Subcutaneous abdominal adipose tissue (tissue), 5 donors: ENCODE results near the gene GALNTL6.

Experiments
- H3K27ac ChIP-seq: one replicate; pipeline ENCODE4 v1.7.0; 2013; ENCODE audit warnings: low read depth, mild to moderate bottlenecking, inconsistent platforms, low read length, moderate library complexity
- H3K27me3 ChIP-seq, 5 donors: one replicate each; pipeline ENCODE4 v1.7.0; 2013; ENCODE audit warnings: low read length in 5 of 5, inconsistent platforms in 1 of 5; ENCODE audit not compliant: control insufficient read depth in 5 of 5, insufficient read depth in 4 of 5
- H3K36me3 ChIP-seq, 5 donors: one replicate each; pipeline ENCODE4 v1.7.0; 2013; ENCODE audit warnings: low read length in 5 of 5; ENCODE audit not compliant: control insufficient read depth in 5 of 5, insufficient read depth in 5 of 5
- H3K4me1 ChIP-seq, 5 donors: one replicate each; pipeline ENCODE4 v1.7.0; 2013; ENCODE audit warnings: low read length in 5 of 5, mild to moderate bottlenecking in 3 of 5, moderate library complexity in 1 of 5; ENCODE audit not compliant: control insufficient read depth in 5 of 5, insufficient read depth in 5 of 5
- H3K4me3 ChIP-seq, 5 donors: one replicate each; pipeline ENCODE4 v1.7.0; 2013; ENCODE audit warnings: low read length in 5 of 5, low read depth in 1 of 5
- H3K9ac ChIP-seq, 5 donors: one replicate each; pipeline ENCODE4 v1.7.0; 2013; ENCODE audit warnings: low read length in 5 of 5, mild to moderate bottlenecking in 4 of 5, moderate library complexity in 3 of 5
- H3K9me3 ChIP-seq, 5 donors: one replicate each; pipeline ENCODE4 v1.7.0; 2013; ENCODE audit warnings: low read length in 5 of 5; ENCODE audit not compliant: control insufficient read depth in 5 of 5
- donor health status: healthy.
- donor health status: healthy.
- donor health status: healthy.
- donor health status: healthy.
- donor health status: healthy.

The GALNTL6 gene

DNA sequence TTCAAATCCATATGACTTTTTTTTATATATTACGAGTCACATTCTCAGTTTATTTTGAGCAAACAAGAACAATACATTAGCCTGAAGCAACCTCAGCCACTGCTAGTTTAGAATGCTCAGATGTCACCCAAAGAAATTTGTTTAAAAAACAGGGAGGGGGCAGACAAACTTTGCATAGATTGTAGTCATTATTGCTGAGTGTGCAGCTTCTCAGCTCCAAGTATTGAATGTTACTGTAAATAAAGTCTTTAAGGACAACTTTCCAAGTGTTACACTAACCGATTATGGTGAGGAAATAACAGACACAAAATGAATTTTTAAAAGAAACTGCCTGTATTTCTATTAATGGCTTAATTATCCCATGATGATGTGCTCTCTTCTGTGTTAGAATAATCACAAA is 835.9 kb downstream of the GALNTL6 start:
- H3K36me3 ChIP-seq: no peaks in the 10 kb centered on the region
- H3K9ac ChIP-seq: no peak overlapping the region
- no peaks in the 10 kb centered on the region for H3K4me1 ChIP-seq
- H3K9me3 ChIP-seq: no peaks in the 10 kb centered on the region
- H3K4me3 ChIP-seq: no peak overlapping the region
- no peak overlapping the region for H3K27ac ChIP-seq
- H3K27me3 ChIP-seq: no peaks in the 10 kb centered on the region

GRCh38 chr4:172650758-172651530 is 837.7 kb downstream of the GALNTL6 start:
- Histone ChIP-seq H3K36me3 (no peaks in the 10 kb centered on the region), H3K4me1 (peaks cover 0 to 5% (median 1%) of the 10 kb centered on the region in 5 donors), H3K9ac (no peak overlapping the region), H3K9me3 (no peaks in the 10 kb centered on the region), H3K27ac (no peak overlapping the region), H3K4me3 (no peak overlapping the region), H3K27me3 (no peaks in the 10 kb centered on the region)

GRCh38 chr4:172651961-172652360 is 838.8 kb downstream of the GALNTL6 start:
- Histone ChIP-seq H3K27me3 (no peaks in the 10 kb centered on the region), H3K9ac (no peak overlapping the region), H3K9me3 (no peaks in the 10 kb centered on the region), H3K27ac (no peak overlapping the region), H3K4me3 (no peak overlapping the region), H3K36me3 (no peaks in the 10 kb centered on the region), H3K4me1 (peaks cover 0 to 15% (median 9%) of the 10 kb centered on the region in 5 donors)

DNA sequence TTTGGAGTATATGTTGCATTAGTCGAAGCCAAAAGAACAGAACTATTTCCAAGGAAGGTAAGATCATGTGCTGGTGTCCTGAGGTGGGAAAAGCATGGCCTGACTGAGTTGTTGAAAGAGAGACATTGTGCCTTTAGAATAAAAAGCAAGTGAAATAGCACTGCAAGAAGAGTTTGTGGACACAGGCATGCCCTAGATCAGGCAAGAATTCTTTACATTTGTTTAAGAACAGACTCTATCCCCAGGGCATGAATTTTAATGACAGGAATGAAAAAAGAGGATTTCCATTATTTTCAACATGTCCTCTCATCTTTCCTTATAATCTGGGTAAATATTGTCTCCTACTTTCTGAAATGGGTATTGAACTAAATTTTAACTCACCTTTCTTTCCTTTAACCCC is 839.2 kb downstream of the GALNTL6 start:
- H3K27ac ChIP-seq: no peak overlapping the region
- peaks cover 0 to 17% (median 12%) of the 10 kb centered on the region in 5 donors for H3K4me1 ChIP-seq
- no peaks in the 10 kb centered on the region for H3K9me3 ChIP-seq
- H3K36me3 ChIP-seq: no peaks in the 10 kb centered on the region
- no peak overlapping the region for H3K4me3 ChIP-seq
- H3K9ac ChIP-seq: no peak overlapping the region
- H3K27me3 ChIP-seq: no peaks in the 10 kb centered on the region

DNA sequence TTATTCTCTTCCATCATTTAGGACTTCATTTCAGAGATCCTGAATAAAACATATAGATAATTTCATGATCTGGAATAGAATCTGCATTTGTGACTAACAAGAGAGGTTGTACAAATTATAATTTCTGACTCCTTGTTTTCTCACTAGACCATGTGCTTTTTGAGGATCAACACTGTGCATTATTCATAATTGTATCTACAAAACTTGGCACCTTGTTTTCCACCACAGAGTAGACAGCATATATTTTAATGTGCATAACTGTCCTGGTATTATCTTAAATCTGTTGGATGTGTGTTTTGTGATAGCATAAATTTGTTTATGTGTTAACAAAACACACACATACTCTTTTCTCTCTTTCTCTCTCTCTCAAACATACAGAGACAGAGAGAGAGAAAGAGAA is 840.5 kb downstream of the GALNTL6 start:
- no peak overlapping the region for H3K4me3 ChIP-seq
- H3K9me3 ChIP-seq: no peaks in the 10 kb centered on the region
- H3K27me3 ChIP-seq: no peaks in the 10 kb centered on the region
- no peak overlapping the region for H3K9ac ChIP-seq
- peaks cover 0 to 20% (median 12%) of the 10 kb centered on the region in 5 donors for H3K4me1 ChIP-seq
- H3K27ac ChIP-seq: no peak overlapping the region
- no peaks in the 10 kb centered on the region for H3K36me3 ChIP-seq

GRCh38 chr4:172654457-172654856 is 841.3 kb downstream of the GALNTL6 start:
- H3K4me1 ChIP-seq: peaks cover 0 to 20% (median 12%) of the 10 kb centered on the region in 5 donors
- no peak overlapping the region for H3K4me3 ChIP-seq
- H3K9ac ChIP-seq: no peak overlapping the region
- no peak overlapping the region for H3K27ac ChIP-seq
- no peaks in the 10 kb centered on the region for H3K36me3 ChIP-seq
- no peaks in the 10 kb centered on the region for H3K27me3 ChIP-seq
- H3K9me3 ChIP-seq: no peaks in the 10 kb centered on the region

- Histone ChIP-seq H3K4me3 (peak overlapping the region in 1 of 5 donors; percentile 2), H3K4me1 (peaks cover 0 to 33% (median 18%) of the 10 kb centered on the region in 5 donors), H3K36me3 (no peaks in the 10 kb centered on the region), H3K9ac (no peak overlapping the region), H3K27ac (peak overlapping the region; percentile 63), H3K27me3 (no peaks in the 10 kb centered on the region), H3K9me3 (no peaks in the 10 kb centered on the region)
Observed at GRCh38 chr4:172656055-172656454, 842.9 kb downstream of the GALNTL6 start.

GRCh38 chr4:172657081-172657480 is 843.9 kb downstream of the GALNTL6 start:
- Histone ChIP-seq H3K4me3 (peak overlapping the region in 1 of 5 donors; percentile 4), H3K9me3 (no peaks in the 10 kb centered on the region), H3K27me3 (no peaks in the 10 kb centered on the region), H3K27ac (peak overlapping the region; percentile 63), H3K4me1 (peaks cover 0 to 41% (median 18%) of the 10 kb centered on the region in 5 donors), H3K36me3 (no peaks in the 10 kb centered on the region), H3K9ac (no peak overlapping the region)

DNA sequence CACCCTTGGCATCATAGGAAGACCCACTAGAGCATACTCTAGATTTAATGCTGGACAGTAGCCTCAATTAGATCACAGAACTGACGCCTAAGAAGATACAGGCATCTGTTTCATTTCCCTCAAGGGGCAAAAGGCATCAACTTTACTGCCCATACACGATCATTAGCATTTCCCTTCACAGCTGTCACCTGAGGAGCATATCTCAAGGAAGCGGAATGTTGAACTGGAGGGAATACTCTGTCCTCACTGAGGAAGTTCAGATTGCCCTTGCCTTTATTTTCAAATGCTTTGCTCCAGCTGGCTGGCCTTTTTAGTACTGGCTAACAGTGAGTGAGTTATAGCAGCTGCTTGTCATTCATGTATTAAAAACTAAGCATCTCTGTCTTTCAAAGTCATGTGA is 847.0 kb downstream of the GALNTL6 start:
- H3K9me3 ChIP-seq: no peaks in the 10 kb centered on the region
- no peak overlapping the region for H3K9ac ChIP-seq
- no peak overlapping the region for H3K27ac ChIP-seq
- H3K36me3 ChIP-seq: no peaks in the 10 kb centered on the region
- no peak overlapping the region for H3K4me3 ChIP-seq
- H3K27me3 ChIP-seq: no peaks in the 10 kb centered on the region
- peaks cover 0 to 51% (median 23%) of the 10 kb centered on the region in 5 donors for H3K4me1 ChIP-seq

- no peak overlapping the region for H3K27ac ChIP-seq
- H3K27me3 ChIP-seq: no peaks in the 10 kb centered on the region
- H3K4me3 ChIP-seq: no peak overlapping the region
- H3K4me1 ChIP-seq: peaks cover 0 to 49% (median 15%) of the 10 kb centered on the region in 5 donors
- no peaks in the 10 kb centered on the region for H3K36me3 ChIP-seq
- no peaks in the 10 kb centered on the region for H3K9me3 ChIP-seq
- H3K9ac ChIP-seq: no peak overlapping the region
Observed at GRCh38 chr4:172662113-172662512, 848.9 kb downstream of the GALNTL6 start.
